ENCODE results near the gene GAGE1.
"Not testable (repeated sequence)": the region's sequence is repeated elsewhere in the genome, so short reads cannot be mapped to it uniquely, and the experiment has no call there.

Gene GAGE1

GRCh38 chrX:49598720-49599119, at the start of gene GAGE1:
Gene GAGE1 (plus strand): TSS chrX:49599020. CDS start chrX:49600175, 1,155 bp downstream.
- not testable (repeated sequence) for H3K9me3 ChIP-seq (ENCODE audit: insufficient read depth, low read depth, low read length); H3K4me1 ChIP-seq (ENCODE audit: insufficient read depth, low read length)

GRCh38 chrX:49550989-49551388, 47.8 kb upstream of the GAGE1 start, which contains the start of gene GAGE12E:
Gene GAGE12E (plus strand): TSS chrX:49551289. CDS start chrX:49552444, 1,155 bp downstream.
- H3K27me3 ChIP-seq (ENCODE audit: insufficient read depth, low read length); H3K9me3 ChIP-seq (ENCODE audit: insufficient read depth, low read depth, low read length); H3K4me3 ChIP-seq (ENCODE audit: low read length); H3K4me1 ChIP-seq (ENCODE audit: insufficient read depth, low read length); H3K9ac ChIP-seq (ENCODE audit: low read depth, low read length); H3K36me3 ChIP-seq (ENCODE audit: insufficient read depth, low read depth, low read length); H3K27ac ChIP-seq (ENCODE audit: low read length): not testable (repeated sequence)

More at GRCh38 chrX:49598720-49599119, at the start of gene GAGE1:
- not testable (repeated sequence) for H3K4me3 ChIP-seq (ENCODE audit: low read length); H3K36me3 ChIP-seq (ENCODE audit: insufficient read depth, low read depth, low read length); H3K9ac ChIP-seq (ENCODE audit: low read depth, low read length); H3K27ac ChIP-seq (ENCODE audit: low read length); H3K27me3 ChIP-seq (ENCODE audit: insufficient read depth, low read length)

- H3K9me3 ChIP-seq (ENCODE audit: insufficient read depth, low read depth, low read length); H3K36me3 ChIP-seq (ENCODE audit: insufficient read depth, low read depth, low read length); H3K27ac ChIP-seq (ENCODE audit: low read length); H3K27me3 ChIP-seq (ENCODE audit: insufficient read depth, low read length); H3K4me1 ChIP-seq (ENCODE audit: insufficient read depth, low read length); H3K4me3 ChIP-seq (ENCODE audit: low read length); H3K9ac ChIP-seq (ENCODE audit: low read depth, low read length): not testable (repeated sequence)
These were observed 38.3 kb upstream of the GAGE1 start, which contains the start of gene GAGE12F for GRCh38 chrX:49560542-49560941. Gene GAGE12F (plus strand): TSS chrX:49560842. CDS start chrX:49561997, 1,155 bp downstream.

- H3K9ac ChIP-seq (ENCODE audit: low read depth, low read length); H3K9me3 ChIP-seq (ENCODE audit: insufficient read depth, low read depth, low read length); H3K36me3 ChIP-seq (ENCODE audit: insufficient read depth, low read depth, low read length); H3K4me3 ChIP-seq (ENCODE audit: low read length); H3K27ac ChIP-seq (ENCODE audit: low read length); H3K27me3 ChIP-seq (ENCODE audit: insufficient read depth, low read length); H3K4me1 ChIP-seq (ENCODE audit: insufficient read depth, low read length): not testable (repeated sequence)
These were observed 30.1 kb upstream of the GAGE1 start for GRCh38 chrX:49568728-49569127.

- H3K9ac ChIP-seq (ENCODE audit: low read depth, low read length); H3K4me1 ChIP-seq (ENCODE audit: insufficient read depth, low read length); H3K36me3 ChIP-seq (ENCODE audit: insufficient read depth, low read depth, low read length); H3K27me3 ChIP-seq (ENCODE audit: insufficient read depth, low read length); H3K27ac ChIP-seq (ENCODE audit: low read length); H3K9me3 ChIP-seq (ENCODE audit: insufficient read depth, low read depth, low read length); H3K4me3 ChIP-seq (ENCODE audit: low read length): not testable (repeated sequence)
These were observed 29.7 kb upstream of the GAGE1 start for GRCh38 chrX:49569152-49569551.

- H3K36me3 ChIP-seq (ENCODE audit: insufficient read depth, low read depth, low read length); H3K27me3 ChIP-seq (ENCODE audit: insufficient read depth, low read length); H3K4me1 ChIP-seq (ENCODE audit: insufficient read depth, low read length); H3K4me3 ChIP-seq (ENCODE audit: low read length); H3K9ac ChIP-seq (ENCODE audit: low read depth, low read length); H3K27ac ChIP-seq (ENCODE audit: low read length); H3K9me3 ChIP-seq (ENCODE audit: insufficient read depth, low read depth, low read length): not testable (repeated sequence)
These were observed 28.7 kb upstream of the GAGE1 start, which contains the start of gene GAGE12G for GRCh38 chrX:49570100-49570499. Gene GAGE12G (plus strand): TSS chrX:49570400. CDS start chrX:49571555, 1,155 bp downstream.

GRCh38 chrX:49579649-49580048, 19.2 kb upstream of the GAGE1 start, which contains the start of gene GAGE12H:
Gene GAGE12H (plus strand): TSS chrX:49579949. CDS start chrX:49581104, 1,155 bp downstream.
- not testable (repeated sequence) for H3K27me3 ChIP-seq (ENCODE audit: insufficient read depth, low read length); H3K4me3 ChIP-seq (ENCODE audit: low read length); H3K27ac ChIP-seq (ENCODE audit: low read length); H3K9me3 ChIP-seq (ENCODE audit: insufficient read depth, low read depth, low read length); H3K4me1 ChIP-seq (ENCODE audit: insufficient read depth, low read length); H3K36me3 ChIP-seq (ENCODE audit: insufficient read depth, low read depth, low read length); H3K9ac ChIP-seq (ENCODE audit: low read depth, low read length)

GRCh38 chrX:49589196-49589595, 9.6 kb upstream of the GAGE1 start, which contains the start of gene GAGE2A:
Gene GAGE2A (plus strand): TSS chrX:49589496. CDS start chrX:49590651, 1,155 bp downstream.
- H3K9me3 ChIP-seq (ENCODE audit: insufficient read depth, low read depth, low read length); H3K4me3 ChIP-seq (ENCODE audit: low read length); H3K27ac ChIP-seq (ENCODE audit: low read length); H3K27me3 ChIP-seq (ENCODE audit: insufficient read depth, low read length); H3K36me3 ChIP-seq (ENCODE audit: insufficient read depth, low read depth, low read length); H3K4me1 ChIP-seq (ENCODE audit: insufficient read depth, low read length); H3K9ac ChIP-seq (ENCODE audit: low read depth, low read length): not testable (repeated sequence)

GRCh38 chrX:49589769-49590478, 8.9 kb upstream of the GAGE1 start:
- not testable (repeated sequence) for H3K9me3 ChIP-seq (ENCODE audit: insufficient read depth, low read depth, low read length); H3K27me3 ChIP-seq (ENCODE audit: insufficient read depth, low read length); H3K36me3 ChIP-seq (ENCODE audit: insufficient read depth, low read depth, low read length); H3K27ac ChIP-seq (ENCODE audit: low read length); H3K4me3 ChIP-seq (ENCODE audit: low read length); H3K9ac ChIP-seq (ENCODE audit: low read depth, low read length); H3K4me1 ChIP-seq (ENCODE audit: insufficient read depth, low read length)

GRCh38 chrX:49590488-49590887, 8.3 kb upstream of the GAGE1 start:
- H3K9ac ChIP-seq (ENCODE audit: low read depth, low read length); H3K27ac ChIP-seq (ENCODE audit: low read length); H3K4me1 ChIP-seq (ENCODE audit: insufficient read depth, low read length); H3K36me3 ChIP-seq (ENCODE audit: insufficient read depth, low read depth, low read length); H3K27me3 ChIP-seq (ENCODE audit: insufficient read depth, low read length); H3K4me3 ChIP-seq (ENCODE audit: low read length); H3K9me3 ChIP-seq (ENCODE audit: insufficient read depth, low read depth, low read length): not testable (repeated sequence)

GRCh38 chrX:49610718-49611310, 12.0 kb downstream of the GAGE1 start:
- H3K36me3 ChIP-seq (ENCODE audit: insufficient read depth, low read depth, low read length), result no peaks in the 10 kb centered on the region
- H3K27ac ChIP-seq (ENCODE audit: low read length), result no peak overlapping the region
- H3K4me3 ChIP-seq (ENCODE audit: low read length), result no peak overlapping the region
- no peaks in the 10 kb centered on the region for H3K9me3 ChIP-seq (ENCODE audit: insufficient read depth, low read depth, low read length)
- H3K9ac ChIP-seq (ENCODE audit: low read depth, low read length), result no peak overlapping the region
- H3K27me3 ChIP-seq (ENCODE audit: insufficient read depth, low read length), result no peaks in the 10 kb centered on the region
- H3K4me1 ChIP-seq (ENCODE audit: insufficient read depth, low read length), result no peaks in the 10 kb centered on the region

GRCh38 chrX:49618574-49618973, 19.8 kb downstream of the GAGE1 start:
- Histone ChIP-seq H3K9me3 (ENCODE audit: insufficient read depth, low read depth, low read length) (no peaks in the 10 kb centered on the region), H3K27me3 (ENCODE audit: insufficient read depth, low read length) (no peaks in the 10 kb centered on the region), H3K4me1 (ENCODE audit: insufficient read depth, low read length) (no peaks in the 10 kb centered on the region), H3K4me3 (ENCODE audit: low read length) (no peak overlapping the region), H3K27ac (ENCODE audit: low read length) (no peak overlapping the region), H3K36me3 (ENCODE audit: insufficient read depth, low read depth, low read length) (no peaks in the 10 kb centered on the region), H3K9ac (ENCODE audit: low read depth, low read length) (no peak overlapping the region)
